ENCODE results near the gene CD82.

Gene CD82

DNA sequence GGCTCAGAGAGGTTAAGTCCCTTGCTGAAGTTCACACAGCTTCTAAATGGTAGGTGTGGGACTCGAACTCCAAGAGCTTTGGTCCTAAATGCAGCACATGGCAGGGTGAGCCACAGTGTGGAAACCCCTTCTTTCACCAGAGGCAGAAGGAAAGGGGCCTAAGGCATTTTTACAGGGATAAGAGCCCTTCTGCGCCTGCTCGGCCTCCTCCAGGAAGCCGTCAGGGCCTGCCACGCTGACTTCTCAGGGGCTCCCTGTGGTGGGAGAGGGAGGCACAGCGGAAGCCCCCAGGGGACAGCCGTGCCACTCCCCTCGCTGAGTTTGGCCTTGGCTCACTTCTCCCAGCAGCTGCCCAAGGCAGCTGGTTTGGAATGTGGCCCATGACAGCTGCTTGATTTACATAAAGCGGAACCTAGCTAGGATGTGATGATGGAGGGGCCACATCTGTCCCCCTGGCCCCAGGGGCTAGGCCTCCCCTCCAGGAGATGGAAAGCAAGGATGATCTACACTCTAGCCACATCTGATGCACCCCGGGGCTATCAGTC, 35.4 kb downstream of the CD82 start:
- no peak for DNase-seq (ENCODE audit: low read depth in 3 of 3)

GRCh38 chr11:44601471-44602370, 36.3 kb downstream of the CD82 start:
- DNase-seq (ENCODE audit: low read depth in 3 of 3): peak in 1 of 3 donors; percentile 37

DNA sequence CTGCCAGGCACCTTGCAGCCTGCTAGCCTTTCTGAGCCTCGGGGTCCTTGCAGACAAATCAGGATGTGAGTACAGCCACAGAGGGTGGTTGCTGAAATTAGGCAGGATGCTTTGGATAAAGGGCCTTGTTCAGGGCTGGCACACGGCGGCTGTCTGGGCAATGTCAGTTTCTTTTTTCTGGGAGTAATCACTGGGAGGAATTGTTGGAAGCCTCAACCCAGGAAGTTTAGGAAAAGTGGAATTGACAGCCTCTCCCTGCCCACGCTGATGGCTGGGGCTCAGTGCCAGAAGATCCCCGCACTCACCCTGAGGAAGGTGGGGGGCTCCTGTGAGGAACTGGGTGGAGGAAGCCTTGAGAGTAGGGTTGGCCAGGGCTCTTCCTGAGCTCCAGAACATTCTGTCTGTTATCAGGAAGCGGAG, 37.4 kb downstream of the CD82 start:
- no peak for DNase-seq (ENCODE audit: low read depth in 3 of 3)

DNA sequence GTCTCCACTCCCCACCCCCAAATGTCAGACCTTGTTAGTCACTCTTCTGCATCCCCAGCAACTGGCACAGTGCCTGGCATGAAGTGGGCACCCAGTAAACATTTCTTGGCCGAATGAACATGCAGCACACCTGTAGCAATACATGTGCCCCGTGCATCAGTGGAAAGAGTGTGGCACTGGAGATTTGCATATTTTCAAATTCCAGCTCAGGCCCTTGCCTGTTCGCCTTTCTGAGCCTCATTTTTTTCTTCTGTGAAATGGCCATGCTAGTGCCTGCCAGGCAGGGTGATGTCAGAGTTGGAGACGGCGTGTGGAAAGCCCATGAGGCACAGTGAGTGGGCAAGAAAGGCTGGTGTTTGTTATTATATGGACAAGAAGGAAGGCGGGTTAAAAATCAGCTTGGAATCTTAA, 38.7 kb downstream of the CD82 start:
- DNase-seq (ENCODE audit: low read depth in 3 of 3): no peak

GRCh38 chr11:44605068-44605708, 39.7 kb downstream of the CD82 start:
- DNase-seq (ENCODE audit: low read depth in 3 of 3): no peak

DNA sequence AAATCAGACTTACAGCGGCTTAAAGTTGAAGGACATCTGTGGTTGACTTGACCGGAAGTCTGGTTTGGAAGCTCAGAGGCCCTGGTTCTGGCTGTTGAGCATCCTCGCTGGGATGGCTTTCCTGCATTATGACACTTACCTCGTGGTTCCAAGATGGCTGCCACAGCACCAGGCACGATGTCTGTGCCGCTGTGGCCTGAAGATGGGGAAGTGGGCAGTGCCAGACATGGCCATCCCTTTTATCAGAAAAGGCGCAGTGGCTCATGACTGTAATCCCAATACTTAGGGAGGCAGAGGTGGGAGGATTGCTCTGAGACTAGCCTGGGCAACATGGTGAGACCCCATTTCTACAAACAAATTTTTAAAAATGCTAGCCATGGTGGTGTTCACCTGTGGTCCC, 40.5 kb downstream of the CD82 start:
- no peak for DNase-seq (ENCODE audit: low read depth in 3 of 3)

GRCh38 chr11:44606472-44606871, 41.0 kb downstream of the CD82 start:
- DNase-seq (ENCODE audit: low read depth in 3 of 3): no peak

DNA sequence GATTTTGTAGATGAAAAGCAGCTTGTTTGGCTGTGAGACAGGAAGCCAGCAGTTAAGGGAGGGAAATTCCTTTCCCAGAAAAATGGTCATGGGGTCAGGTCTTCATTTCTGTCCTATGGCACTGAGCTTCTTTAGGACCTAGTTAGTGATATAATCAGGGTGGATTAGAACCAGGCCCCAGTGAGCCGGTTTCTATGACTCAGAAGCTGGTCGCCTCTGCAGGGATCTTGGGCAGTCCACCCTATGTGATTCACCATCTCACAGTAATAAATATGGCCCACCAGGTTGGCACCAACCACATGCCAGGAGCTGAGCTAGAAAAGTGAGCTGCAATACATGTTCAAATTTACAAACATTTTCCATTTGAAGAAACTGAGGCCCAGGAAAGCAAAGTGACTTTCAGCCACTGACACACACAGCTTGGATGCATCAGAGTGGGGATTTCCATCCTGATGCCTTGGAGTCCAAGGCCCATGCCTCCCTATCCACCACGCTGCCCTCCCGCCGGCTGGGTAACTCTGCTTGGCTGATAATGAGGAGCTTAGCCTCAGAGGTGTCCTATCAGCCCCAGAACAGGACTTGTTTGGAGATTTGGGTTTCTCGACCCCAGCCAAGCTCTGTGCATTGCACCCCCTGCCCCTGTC, 42.0 kb downstream of the CD82 start:
- DNase-seq (ENCODE audit: low read depth in 3 of 3): no peak

- DNase-seq (ENCODE audit: low read depth in 3 of 3): no peak
Measured at GRCh38 chr11:44607987-44608386, 42.5 kb downstream of the CD82 start.

DNA sequence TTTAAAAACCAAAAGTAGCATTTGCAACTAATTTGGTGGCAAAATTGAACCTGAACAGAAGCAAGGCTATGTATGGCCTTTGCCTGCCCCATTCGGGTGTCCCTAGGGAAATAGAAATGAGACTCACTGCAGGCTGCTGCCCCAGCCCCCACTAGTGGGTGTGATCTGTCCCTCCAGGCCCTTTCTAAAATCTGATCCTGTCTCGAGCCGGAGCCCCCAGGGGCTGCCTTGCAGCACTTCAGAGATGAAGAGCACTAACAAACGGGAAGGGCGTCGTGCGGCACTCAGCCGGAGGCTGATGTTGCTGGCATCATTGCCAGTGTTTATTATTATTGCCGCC, 43.2 kb downstream of the CD82 start:
- DNase-seq (ENCODE audit: low read depth in 3 of 3): no peak

DNA sequence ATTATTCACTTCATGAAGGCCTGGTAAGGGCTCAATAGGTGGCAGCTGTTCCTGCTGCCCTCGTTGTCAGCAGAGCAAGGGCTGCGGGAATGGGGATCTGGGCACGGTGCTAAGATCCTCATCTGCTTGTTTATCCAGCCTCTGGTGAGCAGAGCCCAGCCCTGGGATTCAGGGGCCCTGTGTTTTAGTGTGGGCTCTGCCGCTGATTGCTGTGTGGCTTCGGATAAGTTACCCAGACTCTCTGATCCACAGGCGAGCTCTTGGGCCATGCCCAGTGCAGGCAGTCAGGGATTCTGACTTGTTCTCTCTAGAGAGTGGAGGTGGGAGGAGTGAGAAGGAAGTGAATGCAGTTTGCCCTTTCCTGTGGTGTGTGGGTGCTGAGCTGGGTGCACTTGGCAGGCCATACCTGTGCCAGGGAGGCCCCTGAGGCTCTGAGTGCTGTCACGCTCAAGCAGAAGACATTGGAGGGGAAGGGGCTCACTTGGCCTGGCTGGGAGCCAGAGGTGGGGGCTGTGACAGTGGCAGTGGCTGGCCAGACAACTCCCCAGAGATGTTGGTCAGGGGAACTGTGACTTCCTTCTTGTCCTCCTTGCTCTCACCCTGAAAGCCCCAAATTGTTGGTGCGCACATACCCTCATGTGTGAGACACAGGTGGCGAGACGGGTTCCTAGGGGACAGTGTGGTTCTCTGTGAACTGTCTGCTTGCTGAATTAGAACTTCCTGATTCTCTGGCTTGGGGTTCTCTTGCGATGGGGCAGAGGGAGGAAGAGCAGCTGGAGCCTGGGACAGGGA, 43.7 kb downstream of the CD82 start:
- no peak for DNase-seq (ENCODE audit: low read depth in 3 of 3)

GRCh38 chr11:44609783-44610155, 44.3 kb downstream of the CD82 start:
- no peak for DNase-seq (ENCODE audit: low read depth in 3 of 3)

- DNase-seq (ENCODE audit: low read depth in 3 of 3): no peak
Measured at GRCh38 chr11:44610186-44610955, 44.9 kb downstream of the CD82 start.

GRCh38 chr11:44611088-44611487, 45.6 kb downstream of the CD82 start:
- DNase-seq (ENCODE audit: low read depth in 3 of 3): no peak

DNA sequence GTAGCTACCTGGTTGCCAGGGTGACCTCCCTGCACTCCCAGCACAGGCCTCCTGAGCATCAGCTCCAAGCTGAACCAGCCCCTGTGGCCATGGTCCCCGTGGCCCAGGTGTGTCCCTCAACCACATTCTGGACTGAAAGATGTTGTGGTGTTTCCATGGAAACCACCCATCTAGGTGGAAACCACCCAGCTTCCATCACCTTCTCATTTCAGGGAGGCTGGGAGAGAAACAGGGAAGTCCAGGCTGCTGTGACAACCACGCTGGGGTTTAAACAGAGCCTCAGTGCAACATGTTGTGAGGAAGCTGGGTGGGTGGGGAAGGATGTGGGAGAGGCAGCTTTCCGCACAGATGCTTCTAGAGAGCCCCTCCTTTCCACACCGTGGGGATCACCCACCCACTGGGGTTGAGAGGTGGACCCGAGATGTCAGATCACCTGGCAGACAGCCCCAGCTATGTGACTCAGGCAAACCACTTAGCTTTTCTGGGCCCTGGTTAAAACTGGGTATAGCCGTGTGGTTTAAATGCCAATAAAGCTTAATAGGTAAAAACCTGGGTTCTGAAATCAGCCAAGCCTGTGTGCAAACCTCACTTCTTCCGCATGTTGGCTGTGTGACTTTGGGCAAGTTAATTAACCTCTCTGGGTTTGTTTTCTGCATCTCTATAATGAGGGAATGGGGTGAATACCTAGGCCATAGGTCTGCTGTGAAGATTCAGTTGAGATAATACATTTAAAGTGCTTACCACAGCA, 46.4 kb downstream of the CD82 start:
- peak in 1 of 3 donors; percentile 39 for DNase-seq (ENCODE audit: low read depth in 3 of 3)

DNA sequence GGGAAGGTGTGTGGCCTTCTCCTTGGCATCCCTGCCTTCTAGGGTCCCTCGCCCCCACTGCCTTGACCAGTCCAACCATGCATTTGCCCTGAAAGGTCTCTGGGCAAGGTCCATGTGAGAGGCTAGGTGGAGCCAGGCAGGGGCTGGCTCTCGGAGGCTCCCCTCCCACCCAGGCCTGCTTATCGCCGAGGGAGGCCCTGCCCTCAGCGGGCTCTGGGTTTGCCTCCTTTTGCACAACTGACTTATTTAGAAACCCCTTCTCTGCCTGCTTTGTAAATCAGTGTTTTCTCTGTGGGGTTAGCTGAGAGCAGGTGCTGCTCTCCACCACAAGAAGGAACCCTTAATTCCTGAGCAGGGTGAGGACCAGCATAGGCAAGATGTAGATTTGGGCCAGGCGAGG, 47.7 kb downstream of the CD82 start:
- no peak for DNase-seq (ENCODE audit: low read depth in 3 of 3)

DNA sequence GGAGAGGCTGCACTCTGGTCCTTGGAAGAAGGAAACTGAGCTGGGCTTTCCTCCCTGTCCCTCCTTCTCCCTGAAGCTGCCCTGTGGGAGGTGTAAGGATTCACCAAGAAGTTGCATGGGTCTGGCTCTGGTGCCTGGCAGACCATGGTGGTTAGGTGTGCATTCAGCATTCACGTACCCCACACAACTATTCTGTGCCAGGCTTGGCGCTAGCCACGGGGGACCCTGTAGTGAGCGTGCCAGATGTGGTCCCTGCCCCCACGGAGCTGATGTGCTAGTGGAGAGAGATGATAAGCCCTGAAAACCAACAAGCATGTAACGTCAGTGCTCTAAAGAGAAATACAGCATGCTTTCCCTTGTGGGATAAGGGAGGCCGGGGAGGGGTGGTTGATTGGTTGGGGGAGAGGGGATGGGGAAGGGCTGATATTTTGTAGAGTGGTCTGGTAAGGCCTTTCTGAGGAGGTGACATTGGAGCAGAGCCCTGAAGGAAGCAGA, 48.9 kb downstream of the CD82 start:
- DNase-seq (ENCODE audit: low read depth in 3 of 3): no peak

- no peak for DNase-seq (ENCODE audit: low read depth in 3 of 3)
Measured at GRCh38 chr11:44615041-44615755, 49.7 kb downstream of the CD82 start.
